K562 (cell line): ENCODE measurements around the gene STAB1. TPM values are rescaled to one million over a fixed set of nuclear protein-coding genes. Genes with fewer than 3 reads are reported as not detected.

Experiments
- C11orf30 ChIP-seq: fragments of 450-650 bp; IDR thresholded peaks from 2 replicates; pipeline ENCODE4 v1.6.1; 2016; ENCODE audit warnings: low read depth, mild to moderate bottlenecking
- GMEB1 ChIP-seq: fragments of 250-450 bp; sonication (Bioruptor Pico); IDR thresholded peaks from 2 replicates; pipeline ENCODE4 v1.4.0; 2020; ENCODE audit warnings: mild to moderate bottlenecking
- HNRNPLL ChIP-seq: fragments of 200-400 bp; formaldehyde crosslinking; IDR thresholded peaks from 2 replicates; pipeline ENCODE4 v1.6.1; 2017; ENCODE audit warnings: low read length, low read depth, mild to moderate bottlenecking; ENCODE audit not compliant: poor library complexity, severe bottlenecking
- IRF9 ChIP-seq: fragments of 450-650 bp; IDR thresholded peaks from 2 replicates; pipeline ENCODE4 v1.6.1; 2016; ENCODE audit warnings: missing biosample characterization, missing genetic modification characterization
- KDM5B ChIP-seq: fragments of 200-600 bp; sonication (generic); IDR thresholded peaks from 2 replicates; pipeline ENCODE4 v1.6.1; 2012; ENCODE audit warnings: low read depth, mild to moderate bottlenecking, moderate library complexity, low read length, control low read depth, inconsistent platforms; ENCODE audit not compliant: insufficient replicate concordance
- NCOA2 ChIP-seq, 2 experiments: fragments of 450-650 bp; IDR thresholded peaks; 2 replicates each; pipeline ENCODE4 v1.6.1; 2018; ENCODE audit warnings: mild to moderate bottlenecking in 2 of 2, moderate library complexity in 1 of 2; ENCODE audit not compliant: partially characterized antibody in 2 of 2
- NR2C1 ChIP-seq, 2 experiments: fragments of 450-650 bp; IDR thresholded peaks; 2 replicates each; pipeline ENCODE4 v1.6.1; 2017; ENCODE audit warnings: mild to moderate bottlenecking in 2 of 2, antibody characterized with exemption in 1 of 2, inconsistent platforms in 1 of 2, missing compliant biosample characterization in 1 of 2, missing genetic modification characterization in 1 of 2
- PCBP2 ChIP-seq: fragments of 200-400 bp; formaldehyde crosslinking; IDR thresholded peaks from 2 replicates; pipeline ENCODE4 v1.6.1; 2018; ENCODE audit warnings: low read length, low read depth, mild to moderate bottlenecking, moderate library complexity; ENCODE audit not compliant: poor library complexity, severe bottlenecking
- RAD21 ChIP-seq, 2 experiments: fragments of 250-450 bp in 1 of 2; fragments of 450-650 bp in 1 of 2; sonication (Bioruptor Pico) in 1 of 2; formaldehyde crosslinking in 1 of 2; IDR thresholded peaks in 1 of 2; conservative IDR thresholded peaks in 1 of 2; 2 replicates each; pipeline versions ENCODE4 v1.4.0 to v1.8.0; 2020 to 2022; ENCODE audit warnings: mild to moderate bottlenecking in 2 of 2, moderate library complexity in 1 of 2
- SMAD4 ChIP-seq: fragments of 250-450 bp; sonication (Bioruptor Pico); conservative IDR thresholded peaks from 2 replicates; pipeline ENCODE4 v1.8.0; 2021; ENCODE audit warnings: inconsistent platforms, mild to moderate bottlenecking, moderate library complexity
- SNRNP70 ChIP-seq: fragments of 200-400 bp; formaldehyde crosslinking; optimal IDR thresholded peaks from 2 replicates; pipeline ENCODE3; 2017; ENCODE audit warnings: low read depth, low read length
- ZBTB7A ChIP-seq: IDR thresholded peaks from 2 replicates; pipeline ENCODE4 v1.6.1; 2011; ENCODE audit warnings: low read depth, mild to moderate bottlenecking, low read length, moderate library complexity, borderline replicate concordance; ENCODE audit not compliant: control insufficient read depth
- ZNF583 ChIP-seq: fragments of 250-450 bp; sonication (Bioruptor Pico); IDR thresholded peaks from 2 replicates; pipeline ENCODE4 v1.4.0; 2020
- polyA plus RNA-seq, 8 experiments: library from polyadenylated mRNA; depleted of rRNA in 4 of 8; stranded (reverse) in 5 of 8; unstranded in 3 of 8; fragments of >200 nt; fragmentation: Nextera tagmentation in 2 of 8; fragmentation: Illumina TruSeq in 1 of 8; extraction: Ambion mirVana in 2 of 8; extraction: Trizol in 1 of 8; gene quantifications; 2 replicates each; pipeline versions ENCODE4 v1.2.1 to v1.2.3, GENCODE V29; 2011 to 2014; ENCODE audit warnings: inconsistent platforms in 1 of 8, missing spikeins in 1 of 8
- total RNA-seq, 7 experiments: library from RNA; depleted of rRNA in 6 of 7; stranded (reverse); fragments of >200 nt in 6 of 7; fragmentation: Illumina TruSeq in 2 of 7; extraction: Trizol in 2 of 7; gene quantifications; 2 replicates each; pipeline versions ENCODE4 v1.2.1 to v1.2.3, GENCODE V29; 2011 to 2021; ENCODE audit warnings: low replicate concordance in 1 of 7
- TF ChIP-seq, protein P1 (sequence below): fragments of 200-800 bp; sonication (Bioruptor generic); IDR thresholded peaks from 2 replicates; pipeline ENCODE4 v1.6.1; 2017; ENCODE audit warnings: missing genetic modification characterization, missing compliant biosample characterization
- TF ChIP-seq, protein P2 (sequence below): fragments of 250-450 bp; sonication (Bioruptor Pico); IDR thresholded peaks from 2 replicates; pipeline ENCODE4 v1.5.0; 2021
- TF ChIP-seq, protein P3 (sequence below): fragments of 250-450 bp; sonication (Bioruptor Pico); IDR thresholded peaks from 2 replicates; pipeline ENCODE4 v1.4.0; 2020; ENCODE audit warnings: mild to moderate bottlenecking, moderate library complexity

The STAB1 gene
- total and polyA plus RNA-seq, 9 of the 15 experiments (the other 6 are each of a cell fraction or from before 2014, with no cell fraction given), result 0.20 to 3.9 (median 1.2) TPM

DNA sequence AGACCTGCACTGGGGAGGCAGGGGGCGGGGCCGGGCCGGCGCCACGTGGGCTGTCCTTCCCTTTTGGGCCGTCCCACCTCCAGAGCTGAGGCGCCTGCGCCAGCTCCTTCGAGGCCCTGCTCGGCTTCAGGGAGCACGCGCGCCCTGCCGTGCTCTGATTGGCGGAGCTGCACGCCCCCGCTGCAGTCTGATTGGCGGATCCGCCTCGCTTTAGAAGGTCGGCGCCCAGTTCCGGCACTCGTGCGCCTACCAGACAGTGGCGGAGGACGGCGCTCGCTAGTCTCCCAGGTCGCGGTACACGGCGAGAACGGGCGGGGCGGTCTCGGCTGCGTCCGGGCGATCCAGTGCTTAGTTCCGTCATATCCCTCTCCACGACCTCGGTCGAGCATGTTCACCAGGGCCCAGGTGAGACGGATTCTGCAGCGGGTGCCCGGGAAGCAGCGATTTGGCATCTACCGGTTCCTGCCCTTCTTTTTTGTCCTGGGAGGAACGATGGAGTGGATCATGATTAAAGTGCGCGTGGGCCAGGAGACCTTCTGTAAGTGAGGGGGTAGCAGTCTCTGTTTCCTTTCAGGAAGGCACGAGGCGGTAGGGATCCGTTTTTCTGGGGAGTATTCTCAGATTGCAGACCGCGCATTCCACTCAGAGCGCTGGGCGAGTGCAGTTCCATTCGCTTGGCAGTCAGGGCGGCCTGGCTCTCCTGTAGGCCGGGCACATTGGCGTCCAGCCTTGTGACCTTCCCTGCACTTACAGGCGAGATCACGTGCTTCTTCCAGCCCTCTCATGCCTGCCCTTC is 41.4 kb downstream of the STAB1 start, which contains the start of gene UQCC5 (continued):
- TF ChIP-seq SNRNP70, result no peak
- TF ChIP-seq, protein P1, sequence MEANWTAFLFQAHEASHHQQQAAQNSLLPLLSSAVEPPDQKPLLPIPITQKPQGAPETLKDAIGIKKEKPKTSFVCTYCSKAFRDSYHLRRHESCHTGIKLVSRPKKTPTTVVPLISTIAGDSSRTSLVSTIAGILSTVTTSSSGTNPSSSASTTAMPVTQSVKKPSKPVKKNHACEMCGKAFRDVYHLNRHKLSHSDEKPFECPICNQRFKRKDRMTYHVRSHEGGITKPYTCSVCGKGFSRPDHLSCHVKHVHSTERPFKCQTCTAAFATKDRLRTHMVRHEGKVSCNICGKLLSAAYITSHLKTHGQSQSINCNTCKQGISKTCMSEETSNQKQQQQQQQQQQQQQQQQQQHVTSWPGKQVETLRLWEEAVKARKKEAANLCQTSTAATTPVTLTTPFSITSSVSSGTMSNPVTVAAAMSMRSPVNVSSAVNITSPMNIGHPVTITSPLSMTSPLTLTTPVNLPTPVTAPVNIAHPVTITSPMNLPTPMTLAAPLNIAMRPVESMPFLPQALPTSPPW (CRISPR knock-in tag), result peak; percentile 65
- no peak for TF ChIP-seq NCOA2 (IDR thresholded peaks at IDR 0.05; ENCODE audit: partially characterized antibody in 2 of 2)
- no peak for TF ChIP-seq IRF9 (tag)
- no peak for TF ChIP-seq C11orf30
- peak; percentile 19; the same call in 1 of the 2 replicates for TF ChIP-seq ZBTB7A
- TF ChIP-seq PCBP2, result no peak
- TF ChIP-seq ZNF583 (CRISPR knock-in tag), result no peak
- TF ChIP-seq, protein P2, sequence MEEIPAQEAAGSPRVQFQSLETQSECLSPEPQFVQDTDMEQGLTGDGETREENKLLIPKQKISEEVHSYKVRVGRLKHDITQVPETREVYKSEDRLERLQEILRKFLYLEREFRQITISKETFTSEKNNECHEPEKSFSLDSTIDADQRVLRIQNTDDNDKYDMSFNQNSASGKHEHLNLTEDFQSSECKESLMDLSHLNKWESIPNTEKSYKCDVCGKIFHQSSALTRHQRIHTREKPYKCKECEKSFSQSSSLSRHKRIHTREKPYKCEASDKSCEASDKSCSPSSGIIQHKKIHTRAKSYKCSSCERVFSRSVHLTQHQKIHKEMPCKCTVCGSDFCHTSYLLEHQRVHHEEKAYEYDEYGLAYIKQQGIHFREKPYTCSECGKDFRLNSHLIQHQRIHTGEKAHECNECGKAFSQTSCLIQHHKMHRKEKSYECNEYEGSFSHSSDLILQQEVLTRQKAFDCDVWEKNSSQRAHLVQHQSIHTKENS (CRISPR knock-in tag), result no peak
- TF ChIP-seq, protein P3, sequence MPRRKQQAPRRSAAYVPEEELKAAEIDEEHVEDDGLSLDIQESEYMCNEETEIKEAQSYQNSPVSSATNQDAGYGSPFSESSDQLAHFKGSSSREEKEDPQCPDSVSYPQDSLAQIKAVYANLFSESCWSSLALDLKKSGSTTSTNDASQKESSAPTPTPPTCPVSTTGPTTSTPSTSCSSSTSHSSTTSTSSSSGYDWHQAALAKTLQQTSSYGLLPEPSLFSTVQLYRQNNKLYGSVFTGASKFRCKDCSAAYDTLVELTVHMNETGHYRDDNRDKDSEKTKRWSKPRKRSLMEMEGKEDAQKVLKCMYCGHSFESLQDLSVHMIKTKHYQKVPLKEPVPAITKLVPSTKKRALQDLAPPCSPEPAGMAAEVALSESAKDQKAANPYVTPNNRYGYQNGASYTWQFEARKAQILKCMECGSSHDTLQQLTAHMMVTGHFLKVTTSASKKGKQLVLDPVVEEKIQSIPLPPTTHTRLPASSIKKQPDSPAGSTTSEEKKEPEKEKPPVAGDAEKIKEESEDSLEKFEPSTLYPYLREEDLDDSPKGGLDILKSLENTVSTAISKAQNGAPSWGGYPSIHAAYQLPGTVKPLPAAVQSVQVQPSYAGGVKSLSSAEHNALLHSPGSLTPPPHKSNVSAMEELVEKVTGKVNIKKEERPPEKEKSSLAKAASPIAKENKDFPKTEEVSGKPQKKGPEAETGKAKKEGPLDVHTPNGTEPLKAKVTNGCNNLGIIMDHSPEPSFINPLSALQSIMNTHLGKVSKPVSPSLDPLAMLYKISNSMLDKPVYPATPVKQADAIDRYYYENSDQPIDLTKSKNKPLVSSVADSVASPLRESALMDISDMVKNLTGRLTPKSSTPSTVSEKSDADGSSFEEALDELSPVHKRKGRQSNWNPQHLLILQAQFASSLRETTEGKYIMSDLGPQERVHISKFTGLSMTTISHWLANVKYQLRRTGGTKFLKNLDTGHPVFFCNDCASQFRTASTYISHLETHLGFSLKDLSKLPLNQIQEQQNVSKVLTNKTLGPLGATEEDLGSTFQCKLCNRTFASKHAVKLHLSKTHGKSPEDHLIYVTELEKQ, result no peak
- peak; percentile 81 for TF ChIP-seq SMAD4 (CRISPR knock-in tag)
- peak in 1 of 2 experiments; percentile 13; a peak in 1 of 4 replicates for TF ChIP-seq RAD21 (CRISPR knock-in tag; conservative IDR thresholded peaks at IDR 0.05 in 1 of 2, IDR thresholded peaks at IDR 0.05 in 1 of 2)
- peak; percentile 92 for TF ChIP-seq KDM5B
- TF ChIP-seq HNRNPLL, result peak; percentile 73
- no peak for TF ChIP-seq NR2C1 (IDR thresholded peaks at IDR 0.05)
- no peak for TF ChIP-seq NR2C1 (tag; IDR thresholded peaks at IDR 0.05)
- no peak for TF ChIP-seq GMEB1 (CRISPR knock-in tag)
